Epithelial cell of prostate (primary cell): ENCODE results near the gene YTHDF2.
"Not testable (repeated sequence)": the region's sequence is repeated elsewhere in the genome, so short reads cannot be mapped to it uniquely, and the experiment has no call there.

Experiments
- DNase-seq: peaks from one replicate; pipeline ENCODE4 v3.0.0-alpha.2; 2011; ENCODE audit warnings: low read depth, low spot score
- H3K27ac ChIP-seq: fragments of 450-650 bp; 2 replicates; pipeline ENCODE4 v1.5.1; 2017; ENCODE audit warnings: mild to moderate bottlenecking

YTHDF2 gene

DNA sequence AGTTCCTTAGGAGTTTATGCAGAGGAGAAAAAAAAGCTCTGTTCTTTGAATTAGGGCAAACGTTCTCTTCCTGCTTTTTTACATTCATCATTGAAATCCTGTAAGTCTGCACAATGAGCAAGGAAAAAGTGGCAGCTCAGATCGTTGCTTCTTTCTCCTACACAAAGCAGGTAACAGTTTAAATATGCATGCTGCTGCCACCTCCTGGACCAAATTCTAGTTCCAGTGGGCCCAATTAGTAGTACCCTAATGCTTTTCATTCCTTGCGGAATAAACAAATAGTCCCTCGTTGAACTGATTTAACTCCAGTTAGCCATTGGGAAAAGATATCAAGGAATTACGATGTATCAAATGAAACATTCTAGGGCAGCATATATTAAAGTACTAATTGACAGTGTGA is 20.1 kb downstream of the YTHDF2 start:
- no peak for DNase-seq
- no peak overlapping the region for H3K27ac ChIP-seq

DNA sequence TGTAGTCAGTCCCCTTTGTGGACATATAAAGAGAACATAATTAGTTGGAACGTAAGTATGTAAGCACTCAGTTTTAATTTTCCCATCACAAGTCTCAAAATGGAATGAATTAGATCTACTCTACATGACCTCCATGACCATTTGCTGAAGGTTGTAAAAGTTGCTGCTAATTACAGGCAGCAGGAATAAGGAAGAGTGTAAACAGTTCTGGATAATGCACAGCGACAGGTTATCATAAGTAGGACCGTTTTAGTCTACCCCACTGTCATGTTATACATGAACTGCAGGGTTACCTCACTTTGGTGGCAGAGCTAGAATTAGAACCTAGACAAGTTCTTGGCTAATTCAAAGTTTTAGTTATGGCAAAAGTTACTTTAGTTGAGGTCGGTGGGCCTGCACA is 21.7 kb downstream of the YTHDF2 start:
- no peak for DNase-seq

DNA sequence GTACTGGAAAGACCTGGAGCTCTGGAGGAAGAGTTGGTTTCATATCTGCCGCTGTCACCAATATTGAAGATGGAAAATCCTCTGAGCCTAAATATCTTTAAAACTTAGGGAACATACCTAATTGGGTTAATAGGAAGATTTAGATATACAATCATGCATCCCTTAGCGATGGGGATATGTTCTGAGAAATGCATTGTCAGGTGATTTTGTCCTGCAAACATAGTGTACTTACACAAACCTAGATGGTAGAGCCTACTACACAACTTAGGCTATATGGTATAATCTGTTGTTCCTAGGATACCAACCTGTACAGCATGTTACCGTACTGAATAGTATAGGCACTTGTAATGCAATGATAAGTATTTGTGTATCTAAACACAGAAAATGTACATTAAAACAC is 22.5 kb downstream of the YTHDF2 start:
- DNase-seq = no peak
- H3K27ac ChIP-seq = no peak overlapping the region

More for the DNA sequence above, 21.7 kb downstream of the YTHDF2 start:
- no peak overlapping the region for H3K27ac ChIP-seq

DNA sequence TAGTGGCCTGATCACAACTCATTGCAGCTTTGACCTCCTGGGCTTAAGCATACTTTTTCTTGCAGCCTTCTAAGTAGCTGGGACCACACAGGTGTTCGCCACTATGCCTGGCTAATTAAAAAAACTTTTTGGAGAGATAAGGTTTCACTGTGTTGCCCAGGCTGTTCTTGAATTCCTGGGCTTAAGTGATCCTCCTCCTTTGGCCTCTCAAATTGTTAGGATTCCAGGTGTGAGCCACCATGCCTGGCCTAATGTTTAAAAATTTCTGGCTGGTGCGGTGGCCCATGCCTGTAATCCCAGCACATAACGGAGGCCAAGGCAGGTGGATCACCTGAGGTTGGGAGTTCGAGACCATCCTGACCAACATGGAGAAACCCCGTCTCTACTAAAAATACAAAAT is 24.4 kb downstream of the YTHDF2 start:
- no peak for DNase-seq
- no peak overlapping the region for H3K27ac ChIP-seq

DNA sequence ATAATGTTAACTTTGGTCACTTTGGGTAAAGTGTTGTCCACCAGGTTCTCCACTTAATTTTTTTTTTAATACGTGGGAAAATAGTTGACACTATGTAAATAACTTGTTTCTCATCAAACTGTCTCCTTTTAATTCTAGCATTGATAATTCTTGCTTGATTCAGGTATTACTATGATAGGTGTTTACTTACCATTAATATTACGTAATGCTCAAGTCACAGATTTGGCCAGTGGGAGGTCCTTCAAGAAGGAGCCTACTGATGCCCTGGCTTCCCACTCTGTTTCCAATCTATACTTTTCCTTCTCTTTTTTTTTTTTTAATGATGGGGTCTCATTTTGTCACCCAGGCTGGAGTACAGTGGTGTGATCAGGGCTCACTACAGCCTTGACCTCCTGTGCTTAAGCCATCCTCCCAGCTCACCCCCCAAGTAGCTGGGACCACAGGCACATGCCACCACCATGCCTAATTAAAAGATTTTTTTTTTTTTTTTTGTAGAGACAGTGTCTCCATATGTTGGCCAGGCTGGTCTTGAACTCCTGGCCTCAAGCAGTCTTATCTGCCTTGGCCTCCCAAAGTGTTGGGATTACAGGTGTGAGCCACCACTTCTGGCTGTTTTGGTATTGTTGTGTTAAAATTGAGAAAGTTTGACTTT is 29.9 kb downstream of the YTHDF2 start:
- DNase-seq = no peak

DNA sequence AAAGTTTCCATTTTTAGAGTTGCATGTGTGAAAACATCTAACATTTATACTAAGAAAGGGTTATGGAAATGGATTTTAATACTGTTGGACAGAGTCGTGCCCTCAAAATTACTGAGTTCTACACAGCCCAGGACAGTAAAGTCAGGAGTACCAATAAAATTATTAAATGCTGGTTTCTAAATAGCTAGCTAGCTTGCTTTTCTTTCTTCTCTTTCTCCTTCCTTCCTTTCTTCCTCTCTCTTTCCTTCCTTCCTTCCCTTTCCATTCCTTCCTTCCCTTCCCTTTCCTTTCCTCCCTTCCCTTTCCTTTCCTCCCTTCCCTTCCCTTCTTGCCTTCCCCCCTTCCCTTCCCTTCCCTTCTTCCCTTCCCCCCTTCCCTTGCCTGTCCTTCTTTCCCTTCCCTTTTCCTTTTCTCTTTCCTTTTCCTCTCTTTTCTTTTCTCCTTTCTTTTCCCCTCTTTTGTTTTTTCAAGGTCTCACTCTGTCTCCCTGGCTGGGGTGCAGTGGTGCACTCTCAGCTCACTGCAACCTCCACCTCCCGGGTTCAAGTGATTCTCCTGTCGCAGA is 33.9 kb downstream of the YTHDF2 start:
- no peak for DNase-seq

More for the DNA sequence above, 29.9 kb downstream of the YTHDF2 start:
- H3K27ac ChIP-seq = no peak overlapping the region

DNA sequence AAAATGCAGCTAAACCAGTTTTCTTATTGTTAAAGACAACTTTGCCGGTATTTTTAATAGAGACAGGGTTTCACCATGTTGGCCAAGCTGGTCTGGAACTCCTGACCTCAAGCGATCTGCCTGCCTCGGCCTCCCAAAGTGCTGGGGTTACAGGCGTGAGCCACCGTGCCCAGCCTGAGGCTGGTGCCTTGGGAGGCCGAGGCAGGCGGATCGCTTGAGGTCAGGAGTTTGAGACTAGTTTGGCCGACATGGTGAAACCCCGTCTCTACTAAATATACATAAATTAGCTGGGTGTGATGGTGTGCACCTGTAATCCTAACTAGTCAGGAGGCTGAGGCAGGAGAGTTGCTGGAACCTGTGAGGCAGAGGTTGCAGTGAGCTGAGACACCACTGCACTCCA is 35.2 kb downstream of the YTHDF2 start:
- not testable (repeated sequence) for H3K27ac ChIP-seq, DNase-seq

More for the DNA sequence above, 33.9 kb downstream of the YTHDF2 start:
- H3K27ac ChIP-seq = no peak overlapping the region

DNA sequence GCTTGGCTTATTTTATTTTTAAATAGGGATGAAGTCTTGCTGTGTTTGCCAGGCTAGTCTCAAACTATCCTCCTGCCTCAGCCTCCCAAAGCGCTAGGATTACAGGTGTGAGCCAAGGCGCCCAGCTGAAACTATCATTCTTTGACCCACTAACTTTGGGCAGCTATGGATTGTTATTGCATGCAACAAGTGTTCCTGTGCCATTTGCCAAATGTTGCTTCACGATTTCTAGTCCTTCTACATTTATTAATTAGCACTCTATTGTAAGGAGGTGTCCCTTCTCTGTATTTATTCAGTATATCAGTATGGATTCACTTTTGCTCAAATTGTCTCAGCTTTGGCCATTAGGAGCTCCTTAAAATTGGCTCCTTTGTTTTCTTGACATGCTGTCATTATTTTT is 36.4 kb downstream of the YTHDF2 start:
- DNase-seq = no peak
- no peak overlapping the region for H3K27ac ChIP-seq

DNA sequence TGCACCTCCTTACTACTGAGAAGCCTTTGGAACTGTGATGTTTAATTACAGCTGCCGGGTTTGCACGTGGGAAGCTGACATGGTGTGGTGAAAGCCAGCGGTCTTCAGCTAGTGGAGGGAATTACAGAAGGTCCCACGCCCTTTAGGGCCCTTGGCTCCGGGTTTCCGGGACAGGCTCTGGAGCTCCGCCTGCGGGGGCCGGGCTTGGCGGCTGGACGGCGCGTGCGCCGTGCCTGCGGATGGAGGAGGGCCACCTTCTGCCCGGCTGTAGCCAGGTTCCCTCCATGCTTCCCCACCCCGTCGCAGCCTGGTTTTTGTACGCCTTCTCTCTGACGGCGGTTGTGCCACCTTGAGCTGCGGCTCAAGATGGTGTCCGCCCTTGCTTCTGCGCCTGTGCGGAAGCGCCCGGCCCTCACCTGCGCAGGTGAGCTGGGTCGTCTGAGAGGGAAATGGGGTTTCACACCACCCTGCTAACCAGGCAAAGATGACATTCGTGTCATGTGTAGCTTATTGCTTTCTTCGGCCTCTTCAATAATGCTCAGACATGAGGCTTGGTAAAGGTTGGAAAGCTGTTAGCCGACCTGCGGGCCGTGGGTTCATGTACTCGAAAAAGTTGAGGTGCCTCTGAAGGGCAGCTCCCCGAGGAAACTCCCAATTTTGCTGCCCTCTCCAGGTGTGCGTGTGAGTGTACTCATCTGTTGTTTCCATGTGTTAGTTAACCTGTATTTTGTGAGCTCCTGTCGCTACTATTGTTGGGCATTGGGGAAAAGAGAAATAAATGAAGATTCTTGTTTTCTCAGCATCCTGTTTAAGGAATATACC is 38.6 kb downstream of the YTHDF2 start:
- peak overlapping the region; percentile 69 for H3K27ac ChIP-seq
- no peak for DNase-seq

DNA sequence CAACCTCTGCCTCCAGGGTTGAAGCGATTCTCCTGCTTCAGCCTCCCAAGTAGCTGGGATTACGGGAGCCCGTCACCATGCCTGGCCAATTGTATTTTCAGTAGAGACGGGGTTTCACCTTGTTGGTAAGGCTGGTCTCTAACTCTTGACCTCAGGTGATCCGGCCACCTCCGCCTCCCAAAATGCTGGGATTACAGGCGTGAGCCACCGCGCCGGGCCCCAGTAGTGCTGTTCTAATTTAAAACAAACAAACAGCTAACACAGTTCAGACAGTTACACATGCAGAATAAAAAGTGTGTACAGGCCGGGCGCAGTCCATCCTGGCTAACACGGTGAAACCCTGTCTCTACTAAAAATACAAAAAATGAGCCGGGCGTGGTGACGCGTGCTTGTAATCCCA is 39.6 kb downstream of the YTHDF2 start:
- no peak overlapping the region for H3K27ac ChIP-seq
- DNase-seq = no peak

DNA sequence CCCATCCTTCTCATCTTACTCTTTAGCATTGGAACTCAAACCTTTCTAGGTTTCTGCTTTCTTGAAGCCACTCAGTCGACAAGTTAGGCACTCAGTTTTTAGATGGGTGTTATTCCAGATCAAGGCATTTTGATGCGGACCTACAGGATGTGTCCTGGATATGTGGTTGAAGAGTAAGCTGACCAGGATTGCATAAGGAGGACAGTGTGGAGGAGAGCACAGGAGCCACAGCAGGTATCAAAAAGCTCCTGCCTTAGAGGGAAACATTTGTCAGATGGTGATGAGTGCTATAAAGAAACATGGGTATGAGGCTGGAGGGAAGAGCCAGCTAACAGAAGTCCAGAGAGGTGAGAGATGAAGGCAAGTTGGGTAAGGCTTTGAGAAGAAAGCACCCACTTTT is 41.3 kb downstream of the YTHDF2 start:
- no peak overlapping the region for H3K27ac ChIP-seq
- no peak for DNase-seq

DNA sequence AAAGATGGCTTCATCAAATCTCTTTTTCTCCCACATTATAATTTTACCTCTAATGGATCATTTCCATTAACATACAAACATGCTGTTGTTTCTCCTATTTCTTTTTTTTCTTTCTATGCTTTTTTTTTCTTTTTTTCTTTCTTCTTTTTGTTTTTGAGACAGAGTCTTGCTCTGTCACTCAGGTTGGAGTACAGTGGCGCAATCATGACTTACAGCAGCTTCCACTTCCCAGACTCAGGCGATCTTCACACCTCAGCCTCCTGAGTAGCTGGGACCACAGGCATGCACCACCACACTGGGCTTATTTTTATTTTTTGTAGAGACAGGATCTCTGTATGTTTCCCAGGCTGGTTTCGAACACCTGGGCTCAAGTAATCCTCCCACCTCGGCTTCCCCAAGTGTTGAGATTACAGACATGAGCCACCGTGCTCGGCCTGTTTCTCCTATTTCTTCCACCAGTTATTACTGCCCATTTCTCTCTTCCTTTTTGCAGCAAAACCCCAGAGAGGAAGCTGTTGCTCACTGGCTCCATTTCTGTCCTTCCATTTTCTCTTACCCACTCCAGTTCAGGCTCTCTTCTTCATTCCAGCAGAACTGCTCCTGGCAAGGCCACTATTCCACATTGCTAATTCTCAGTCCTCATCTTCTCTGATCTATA is 43.1 kb downstream of the YTHDF2 start:
- DNase-seq = no peak
- no peak overlapping the region for H3K27ac ChIP-seq

DNA sequence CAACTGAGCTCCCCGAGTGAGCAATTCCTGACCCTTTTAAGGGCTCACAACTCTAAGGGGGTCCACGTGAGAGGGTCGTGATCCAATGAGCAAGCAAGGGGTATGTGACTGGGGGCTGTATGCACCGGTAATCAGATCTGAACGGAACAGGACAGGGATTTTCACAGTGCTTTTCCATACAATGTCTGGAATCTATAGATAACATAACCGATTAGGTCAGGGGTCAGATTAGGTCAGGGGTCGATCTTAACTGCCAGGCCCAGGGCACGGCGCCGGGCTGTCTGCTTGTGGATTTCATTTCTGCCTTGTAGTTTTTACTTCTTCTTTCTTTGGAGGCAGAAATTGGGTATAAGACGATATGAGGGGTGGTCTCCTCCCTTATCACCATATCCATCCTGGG is 44.6 kb downstream of the YTHDF2 start:
- no peak overlapping the region for H3K27ac ChIP-seq
- no peak for DNase-seq

DNA sequence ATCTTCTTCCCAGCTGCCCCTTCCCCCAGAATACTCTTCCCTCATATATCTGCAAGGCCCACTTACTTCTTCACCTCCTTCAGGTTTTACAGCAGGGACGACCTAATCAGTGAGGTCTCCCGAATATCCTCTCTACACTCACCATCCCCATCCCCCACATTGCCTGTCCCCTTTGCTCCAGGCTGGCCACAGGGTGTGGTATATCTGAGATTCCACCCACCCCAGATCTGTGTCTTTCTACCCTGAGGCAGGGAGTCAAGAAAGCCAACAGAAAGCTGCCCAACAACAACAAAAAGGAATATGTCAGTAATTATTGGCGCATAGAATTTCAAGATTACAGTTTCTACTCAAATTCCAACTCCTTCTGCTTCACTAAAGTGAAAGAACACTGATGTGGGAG is 45.3 kb downstream of the YTHDF2 start:
- DNase-seq = no peak
- no peak overlapping the region for H3K27ac ChIP-seq

DNA sequence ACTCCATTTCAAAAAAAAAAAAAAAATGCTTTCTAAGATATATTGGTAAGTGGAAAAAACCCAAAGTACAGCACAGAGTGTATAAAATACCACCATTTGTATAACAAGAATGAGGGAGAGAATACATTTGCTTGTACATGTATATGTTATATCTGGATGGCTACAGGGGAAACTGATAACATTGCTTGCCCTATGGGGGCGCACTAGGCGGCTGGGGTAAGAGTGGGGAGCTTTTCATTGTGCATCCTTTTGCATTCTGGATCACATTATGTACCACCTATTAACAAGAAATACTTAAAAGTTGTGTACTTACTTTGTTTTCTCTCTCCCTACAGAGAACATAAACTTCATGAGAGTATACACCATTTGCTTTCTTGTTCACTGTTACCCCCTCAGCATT is 46.6 kb downstream of the YTHDF2 start:
- H3K27ac ChIP-seq = no peak overlapping the region
- no peak for DNase-seq

DNA sequence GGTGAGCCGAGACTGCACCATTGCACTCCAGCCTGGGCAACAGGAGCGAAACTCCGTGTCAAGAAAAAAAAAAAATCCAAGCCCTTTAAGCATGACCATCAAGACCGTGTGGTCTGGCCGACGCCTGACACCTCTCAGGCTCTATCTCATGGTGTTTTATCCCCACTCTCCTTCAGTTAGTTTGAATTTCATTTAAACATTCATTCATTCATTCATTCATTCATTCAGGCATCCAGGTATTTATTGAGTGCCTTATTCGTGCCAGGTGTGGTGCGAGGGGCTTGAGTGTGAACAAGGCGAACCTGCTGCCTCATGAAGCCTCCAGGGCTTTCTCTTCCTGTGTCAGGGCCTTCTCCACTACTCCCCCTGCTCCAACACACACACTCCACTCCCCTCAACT is 52.7 kb downstream of the YTHDF2 start:
- no peak for DNase-seq

DNA sequence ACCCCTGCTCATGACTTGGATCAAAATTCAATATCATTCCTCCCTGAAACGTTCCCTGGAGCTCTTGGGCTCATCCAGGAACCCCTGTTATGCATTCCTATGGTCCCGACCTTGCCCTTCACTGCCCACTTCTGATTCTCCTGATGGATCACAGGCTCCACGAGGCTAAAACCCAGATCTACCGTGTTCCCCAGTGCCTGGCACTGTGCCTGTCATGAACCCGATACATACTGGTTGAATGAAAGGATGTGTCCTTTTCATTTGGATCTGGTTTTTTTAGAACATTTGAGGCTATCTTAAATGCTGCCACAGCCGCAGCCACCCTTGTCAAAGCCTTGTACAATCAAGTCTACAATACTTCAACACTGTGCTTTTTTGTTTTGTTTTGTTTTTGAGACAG is 53.1 kb downstream of the YTHDF2 start:
- no peak overlapping the region for H3K27ac ChIP-seq
- DNase-seq = no peak

More for the DNA sequence above, 52.7 kb downstream of the YTHDF2 start:
- no peak overlapping the region for H3K27ac ChIP-seq

DNA sequence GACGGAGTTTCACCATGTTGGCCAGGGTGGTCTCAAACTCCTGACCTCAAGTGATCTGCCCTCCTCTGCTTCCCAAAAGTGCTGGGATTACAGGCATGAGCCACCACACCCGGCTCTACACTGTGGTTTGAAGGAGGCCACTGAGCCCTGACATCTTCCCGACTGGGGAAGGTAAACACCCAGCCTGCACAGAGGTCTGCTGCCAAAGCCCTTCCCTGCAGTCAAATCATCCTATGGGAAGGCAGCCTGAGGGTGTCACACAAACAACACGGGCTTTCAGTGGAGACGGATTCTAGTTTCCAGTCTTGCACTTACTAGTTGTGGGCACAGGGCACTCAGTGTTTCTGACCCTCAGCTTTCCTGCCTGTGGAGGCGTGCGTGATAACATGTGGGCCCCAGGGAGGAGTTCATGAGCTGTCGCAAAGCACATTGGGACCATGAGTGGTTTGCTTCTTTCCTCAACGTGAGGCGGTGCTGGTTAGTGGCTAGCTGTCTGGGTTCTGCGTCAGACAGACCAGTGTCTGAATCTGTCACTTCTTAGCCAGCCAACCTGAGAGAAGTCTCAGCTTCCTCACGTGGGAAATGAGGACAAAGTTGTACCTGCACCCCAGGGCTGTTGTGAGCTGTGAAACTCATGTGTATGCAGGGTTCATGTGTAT is 53.8 kb downstream of the YTHDF2 start:
- H3K27ac ChIP-seq = no peak overlapping the region
- no peak for DNase-seq

DNA sequence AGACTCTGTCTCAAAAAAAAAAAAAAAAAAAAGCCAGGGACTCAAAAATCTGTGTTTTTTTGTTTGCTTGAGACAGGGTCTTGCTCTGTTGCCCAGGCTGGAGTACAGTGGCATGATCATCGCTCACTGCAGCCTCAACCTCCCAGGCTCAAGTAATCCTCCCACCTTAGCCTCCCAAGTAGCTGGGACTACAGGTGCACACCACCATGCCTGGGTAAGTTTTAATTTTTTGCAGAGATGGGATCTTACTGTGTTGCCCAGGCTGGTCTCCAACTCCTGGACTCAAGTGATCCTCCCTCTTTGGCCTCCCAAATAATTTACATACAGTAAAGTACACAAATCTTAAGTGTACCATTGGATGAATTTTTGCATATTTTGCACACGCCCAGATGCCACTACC is 55.2 kb downstream of the YTHDF2 start:
- DNase-seq, H3K27ac ChIP-seq: not testable (repeated sequence)

DNA sequence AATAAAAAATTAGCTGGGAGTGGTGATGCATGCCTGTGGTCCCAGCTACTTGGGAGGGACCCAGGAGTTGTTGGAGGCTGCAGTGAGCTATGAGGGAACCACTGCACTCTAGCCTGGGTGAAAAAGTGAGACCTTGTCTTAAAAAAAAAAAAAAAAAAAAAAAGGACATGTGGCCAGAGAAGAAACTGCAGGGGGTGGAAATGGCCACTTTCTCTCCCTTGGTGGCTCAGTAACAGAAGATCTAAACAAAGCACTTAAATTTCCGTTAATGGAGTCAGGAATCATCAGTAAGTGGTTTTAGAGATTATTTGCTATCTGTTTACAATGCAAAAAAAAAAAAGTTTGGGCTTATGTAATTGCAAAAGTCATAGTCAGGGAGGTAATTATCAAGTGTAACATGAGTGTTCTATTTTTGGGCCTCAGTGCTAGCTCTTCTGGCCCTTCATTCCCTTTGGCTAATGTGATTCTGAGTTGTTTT is 55.9 kb downstream of the YTHDF2 start:
- DNase-seq = no peak
- H3K27ac ChIP-seq = no peak overlapping the region
